Activated CD4-positive, alpha-beta T cell treated with anti-CD3 and anti-CD28 coated beads, Interleukin-2, amount 50 U/mL, for 48 hours (primary cell): ENCODE data around the gene PLCH1.

ENCODE experiments used
- DNase-seq, 2 experiments: peaks; one replicate each; pipeline ENCODE4 v3.0.0-alpha.2; 2020

Gene PLCH1

DNA sequence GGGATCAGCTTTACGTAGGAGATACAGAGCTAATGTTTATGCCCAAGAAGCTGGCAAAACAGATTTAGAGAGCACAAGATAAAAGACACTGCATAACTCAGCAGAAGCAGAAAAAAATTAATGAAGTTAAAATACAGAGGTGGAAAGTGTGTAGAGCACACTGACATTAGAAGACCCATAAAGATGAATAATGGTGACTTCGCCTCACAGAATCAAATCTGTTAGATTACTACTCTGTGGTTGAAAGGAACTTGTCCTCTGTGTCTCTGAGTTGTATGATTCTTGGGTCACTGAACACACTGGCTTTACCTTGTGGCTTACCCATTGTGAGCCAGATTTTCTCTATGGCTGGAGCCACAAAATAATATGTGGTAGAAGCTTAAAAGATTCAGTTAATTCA, 224.4 kb downstream of the PLCH1 start:
- DNase-seq = no peak

DNA sequence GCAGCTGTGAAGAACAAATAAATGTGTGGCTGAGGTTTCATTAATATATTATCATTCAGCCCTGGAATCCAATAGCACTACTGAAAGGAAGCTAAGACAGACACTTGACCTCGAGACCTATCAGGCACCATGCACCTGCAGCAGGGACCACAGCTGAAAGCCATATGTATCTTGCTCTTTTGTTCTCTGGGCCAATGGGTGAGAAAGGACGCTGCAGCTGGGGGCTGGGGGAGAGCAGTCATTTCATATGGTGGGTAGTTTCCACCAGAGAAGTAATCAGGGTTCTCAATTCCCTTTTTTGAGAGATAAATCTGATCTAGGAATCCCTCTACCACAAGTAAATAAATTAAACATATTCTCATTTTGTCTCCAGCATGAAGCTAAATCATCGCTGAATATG, 225.8 kb downstream of the PLCH1 start:
- no peak for DNase-seq

DNA sequence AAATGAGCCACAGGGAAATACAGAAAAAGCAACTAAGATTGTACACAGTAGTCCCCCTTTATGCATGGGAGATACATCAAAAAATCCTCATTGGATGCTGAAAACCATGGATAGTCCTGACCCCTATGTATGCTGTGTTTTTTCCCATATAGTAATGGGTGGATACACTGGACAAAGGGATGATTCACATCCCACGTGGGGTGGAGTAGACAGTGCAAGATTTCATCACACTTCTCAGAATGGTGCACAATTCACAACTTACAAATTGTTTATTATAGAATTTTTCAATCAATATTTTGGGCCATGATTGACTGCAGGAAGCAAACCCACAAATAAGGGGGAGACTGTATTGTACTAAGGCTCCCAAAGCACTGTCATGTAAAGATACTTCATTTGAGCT, 227.0 kb downstream of the PLCH1 start:
- no peak for DNase-seq

DNA sequence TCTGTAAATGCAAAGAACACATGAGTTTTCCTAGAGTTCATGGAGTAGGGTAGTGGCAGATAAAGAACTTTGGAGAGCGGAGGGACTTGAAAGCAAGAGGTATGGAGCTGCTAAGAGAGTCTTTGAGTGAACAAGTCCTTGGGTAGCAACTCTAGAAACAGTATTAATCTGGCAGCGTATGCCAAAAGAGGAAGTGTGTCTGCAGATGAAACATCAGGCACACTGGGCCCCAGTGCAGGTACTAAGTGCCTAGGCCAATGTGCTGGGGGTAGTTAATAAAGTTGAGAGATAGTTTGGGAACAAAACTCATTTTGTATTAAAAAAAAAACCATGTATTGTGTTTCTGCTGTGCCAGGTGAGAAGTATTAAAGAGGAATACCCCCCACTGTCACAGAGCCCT, 228.4 kb downstream of the PLCH1 start:
- no peak for DNase-seq

DNA sequence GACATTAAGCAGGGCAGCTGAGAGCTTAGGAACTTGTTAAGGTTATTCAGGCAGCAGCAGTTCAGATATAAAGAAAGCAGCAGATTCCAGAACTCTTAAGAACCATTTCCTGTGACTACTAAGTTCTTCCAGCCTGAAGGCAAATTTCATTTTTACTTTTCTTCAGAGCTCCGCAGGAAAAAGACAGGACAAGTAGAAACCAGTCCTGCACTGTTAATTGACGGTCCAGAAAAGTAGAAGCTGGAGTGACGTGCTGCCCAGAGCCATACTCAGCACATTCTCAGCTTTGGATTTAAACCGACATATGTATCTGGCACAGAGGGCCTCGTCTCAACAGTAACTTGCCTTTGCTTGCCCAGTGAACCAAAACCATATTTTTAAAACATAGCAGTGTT, 232.0 kb downstream of the PLCH1 start:
- no peak for DNase-seq

DNA sequence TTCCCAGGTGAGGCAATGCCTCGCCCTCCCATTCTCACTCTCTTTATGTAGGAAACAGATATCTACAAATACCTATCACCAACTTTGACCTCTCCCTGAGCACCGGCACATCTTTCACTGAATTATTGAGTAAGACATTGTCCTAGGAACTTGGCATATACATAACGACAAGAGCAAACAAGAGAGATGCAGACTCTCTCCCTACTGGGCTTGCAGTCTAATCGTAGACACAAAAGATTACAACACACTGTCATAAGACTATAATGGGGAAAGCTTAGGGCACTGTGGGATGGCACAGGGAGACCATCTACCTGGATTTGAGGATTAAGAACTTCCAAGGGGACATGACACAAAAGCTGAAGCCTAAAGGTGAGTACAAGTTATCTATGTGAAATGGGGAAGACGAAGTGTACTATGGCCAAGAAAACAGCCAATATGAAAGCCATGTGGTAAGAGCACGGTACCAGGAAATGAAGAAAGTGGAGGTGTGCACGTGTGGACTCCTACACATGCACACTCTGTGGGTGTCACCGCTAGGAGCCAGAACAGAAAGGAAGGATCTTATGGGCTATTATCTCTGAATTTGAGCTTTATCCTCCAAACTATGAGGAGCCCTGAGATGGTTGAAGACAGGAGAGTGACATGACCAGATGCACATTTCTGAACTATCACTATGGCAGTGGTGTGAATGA, 232.6 kb downstream of the PLCH1 start:
- no peak for DNase-seq

DNA sequence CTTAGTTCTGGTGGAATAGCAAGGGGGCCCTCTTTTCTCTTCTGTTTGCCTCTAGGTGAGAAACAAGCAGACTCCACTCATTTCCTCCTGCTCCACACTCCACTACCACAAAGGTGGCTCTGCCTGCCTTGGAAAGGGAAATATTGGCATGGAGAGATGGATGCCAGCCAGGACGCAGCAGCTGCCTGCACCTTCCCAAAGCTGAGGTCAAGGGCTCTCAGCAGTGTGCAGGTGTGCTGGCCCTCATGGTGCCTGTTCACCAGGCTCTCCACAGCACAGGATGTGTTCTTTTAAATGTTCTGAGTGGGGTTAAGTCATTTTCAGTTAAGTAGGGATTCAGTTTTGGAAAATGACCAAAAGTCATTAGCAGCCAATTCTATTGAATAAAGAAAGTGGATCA, 240.2 kb downstream of the PLCH1 start:
- DNase-seq = no peak

DNA sequence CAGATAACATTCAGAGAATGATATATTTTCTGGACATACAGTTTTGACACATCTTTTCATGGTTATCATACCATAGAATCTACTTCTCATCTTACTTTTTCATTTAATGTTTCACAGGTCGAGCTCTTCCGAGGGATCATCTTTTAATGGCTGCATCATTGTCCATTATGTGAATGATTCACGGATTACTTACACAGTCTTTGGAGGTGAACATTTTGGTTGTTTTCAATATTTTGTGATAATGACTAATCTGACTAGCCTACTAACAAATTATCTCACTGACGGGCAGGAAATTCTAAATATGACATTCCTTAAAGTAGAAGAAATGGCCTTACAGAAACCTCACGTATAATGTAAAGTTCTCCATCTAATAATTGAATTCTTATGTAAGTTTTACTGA, 242.2 kb downstream of the PLCH1 start:
- no peak for DNase-seq

DNA sequence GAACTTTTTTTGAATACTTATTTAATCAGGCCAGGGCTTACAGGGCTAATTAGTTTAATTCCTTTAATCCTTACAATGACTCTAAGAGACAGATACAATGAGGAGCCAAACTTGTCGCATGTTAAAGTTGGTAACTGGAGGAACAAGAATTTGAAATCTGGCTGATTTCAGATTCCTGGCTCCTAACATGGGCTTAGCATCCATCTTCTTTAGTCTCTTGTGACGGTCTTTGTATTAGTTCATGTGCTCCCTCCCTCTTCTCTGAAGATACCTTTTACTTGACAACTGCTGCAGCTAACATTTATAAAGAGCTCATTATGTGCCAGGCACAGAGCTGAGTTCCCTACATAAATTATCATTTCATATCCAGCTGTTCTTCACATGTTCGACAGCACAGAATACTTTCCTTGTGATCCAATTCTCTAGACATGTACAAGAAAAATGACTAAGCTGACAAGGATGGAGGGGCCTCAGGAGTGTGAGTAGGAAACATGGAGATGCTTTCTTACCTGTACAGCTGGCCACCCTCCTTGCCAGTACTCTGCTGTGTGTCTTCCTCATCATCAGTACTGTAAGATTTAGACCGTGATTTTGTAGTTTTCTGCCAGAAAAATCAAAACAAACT, 244.6 kb downstream of the PLCH1 start:
- no peak for DNase-seq

DNA sequence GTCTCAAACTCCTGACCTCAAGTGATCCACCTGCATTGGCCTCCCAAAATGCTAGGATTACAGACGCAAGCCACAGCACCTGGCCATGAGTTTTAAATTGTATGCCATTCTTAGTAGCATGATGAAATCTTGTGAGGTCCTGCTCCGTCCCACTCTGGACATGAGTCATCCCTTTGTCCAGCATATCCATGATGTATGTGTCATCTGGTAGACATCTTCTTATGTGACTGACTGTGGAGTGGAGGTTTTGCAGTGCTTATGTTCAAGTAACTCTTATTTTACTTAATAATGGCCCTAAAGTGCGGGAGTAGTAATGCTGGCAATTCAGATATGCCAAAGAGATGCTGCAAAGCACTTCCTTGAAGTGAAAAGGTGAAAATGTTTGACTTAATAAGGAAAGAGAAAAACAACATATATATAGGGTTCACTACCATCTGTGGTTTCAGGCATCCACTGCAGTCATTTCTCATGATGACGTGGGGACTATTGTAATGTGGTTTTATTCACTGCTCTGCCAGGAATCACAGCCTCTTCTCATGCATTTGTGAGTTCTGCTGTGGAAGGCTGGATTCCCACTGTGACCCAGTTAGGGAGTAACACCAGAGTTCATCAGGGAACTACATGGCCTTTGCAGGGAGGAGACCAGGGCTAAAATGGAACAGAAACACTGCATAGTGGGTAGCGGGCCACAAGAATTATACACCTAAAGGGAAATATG, 246.8 kb downstream of the PLCH1 start:
- no peak for DNase-seq

DNA sequence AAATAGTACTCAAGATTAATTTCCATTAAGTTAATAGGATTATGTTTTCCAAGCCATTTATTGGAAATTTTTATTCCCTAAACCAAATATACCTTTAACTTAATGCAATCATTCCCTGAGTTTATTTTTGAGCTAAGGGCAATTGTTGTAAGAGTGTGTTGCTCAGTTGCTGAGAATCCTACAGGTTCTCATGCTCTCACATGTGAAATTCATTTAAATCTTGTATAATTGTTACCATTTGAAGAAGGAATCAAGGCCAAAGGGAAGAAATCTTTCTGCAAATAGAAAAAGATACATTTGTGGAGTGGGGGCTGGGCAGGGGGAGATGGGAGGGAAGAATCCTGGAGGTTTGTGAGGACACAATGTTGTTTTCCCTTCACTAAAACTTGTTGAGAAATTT, 248.7 kb downstream of the PLCH1 start:
- DNase-seq = no peak

DNA sequence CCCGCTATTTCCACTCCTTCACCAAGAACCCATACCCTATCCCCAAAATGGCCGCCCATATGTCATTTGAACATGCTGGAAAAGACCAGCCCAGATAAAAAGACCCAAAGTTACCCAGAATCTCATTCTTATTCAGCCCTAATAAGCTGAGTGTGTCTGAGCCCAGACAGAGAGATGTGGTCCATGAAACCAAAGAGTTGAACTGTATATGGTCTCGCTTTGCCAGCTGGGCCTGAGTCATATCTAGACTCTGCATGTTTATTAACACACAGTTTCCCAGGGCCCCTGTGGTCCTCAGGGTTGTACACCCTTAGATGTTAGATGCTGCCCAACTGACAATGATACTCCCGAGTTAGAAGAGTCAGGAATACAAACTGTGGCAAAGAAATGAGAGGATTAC, 249.5 kb downstream of the PLCH1 start:
- DNase-seq = no peak

DNA sequence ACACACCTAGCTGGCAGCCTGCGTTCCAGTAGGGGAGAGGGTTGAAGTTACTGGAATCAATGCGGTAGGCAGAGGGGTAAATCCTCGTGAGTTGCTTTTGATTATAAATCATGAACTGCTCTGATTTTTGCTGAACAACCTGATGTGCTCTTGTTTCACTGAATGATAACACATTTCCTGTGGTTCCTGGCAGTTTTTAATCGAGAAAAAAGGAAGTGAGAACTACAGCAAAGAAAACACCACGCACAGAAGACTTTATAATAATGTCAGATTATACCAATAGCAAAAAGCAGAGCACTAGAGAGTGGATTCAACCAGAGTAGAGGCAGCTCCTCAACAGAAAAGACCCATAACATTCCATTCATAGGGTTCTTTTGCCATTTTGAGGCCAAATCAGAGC, 250.5 kb downstream of the PLCH1 start:
- DNase-seq = no peak

DNA sequence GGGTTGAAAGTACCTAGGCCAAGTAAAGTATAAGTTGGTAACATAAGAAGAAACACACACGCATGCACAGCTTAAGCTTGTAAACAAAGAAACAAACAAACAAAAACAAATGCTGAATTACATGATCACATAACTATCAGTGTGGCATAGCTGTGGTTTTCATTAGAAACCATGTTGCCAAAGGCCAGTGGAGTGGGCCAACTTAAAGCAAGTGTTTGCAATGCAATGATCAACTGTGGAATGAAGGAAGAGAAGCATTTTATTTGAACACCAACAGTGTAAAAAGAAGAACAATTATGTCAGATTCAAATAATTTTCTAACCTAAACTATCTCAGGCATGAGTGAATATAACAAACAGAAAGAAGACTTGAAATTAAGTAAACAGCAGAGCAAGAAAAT, 252.0 kb downstream of the PLCH1 start:
- no peak for DNase-seq

DNA sequence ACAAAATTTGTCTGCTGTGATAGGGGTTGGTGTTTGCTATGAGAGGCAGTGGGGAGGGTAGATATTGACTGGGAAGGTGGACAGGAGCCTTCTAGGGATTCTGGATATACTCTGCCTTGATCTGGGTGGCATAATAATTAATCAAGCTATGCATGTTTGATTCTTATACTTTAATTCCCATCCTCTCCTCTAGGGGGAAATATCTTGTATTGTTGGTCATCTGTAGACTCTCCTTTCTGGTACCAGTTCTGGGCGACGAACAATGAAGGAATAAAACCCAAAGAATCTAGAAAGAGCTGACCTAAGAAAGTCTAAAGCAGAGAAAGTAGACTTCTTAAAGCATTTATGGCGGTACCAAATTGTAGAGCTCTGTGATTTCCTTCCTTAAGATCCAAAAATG, 253.2 kb downstream of the PLCH1 start:
- DNase-seq = no peak

DNA sequence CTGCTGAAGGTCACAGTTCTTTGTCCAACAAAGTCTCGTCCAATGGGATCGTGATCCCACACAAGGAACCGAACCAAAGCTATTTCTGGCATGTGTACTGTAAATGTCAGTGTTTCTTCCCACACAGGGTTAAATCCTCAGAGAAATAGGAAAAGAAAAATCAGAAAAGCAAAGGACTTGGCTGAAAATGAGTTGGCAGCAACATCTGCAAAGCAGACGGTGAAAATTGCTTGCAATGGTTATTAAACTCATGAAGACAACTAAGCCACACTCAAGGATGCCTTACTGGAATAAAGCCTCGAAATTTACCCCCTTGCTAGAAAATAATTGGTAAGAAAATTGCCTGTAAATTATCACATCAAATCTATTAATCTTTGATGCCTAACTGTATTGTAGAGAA, 256.2 kb downstream of the PLCH1 start:
- DNase-seq = no peak

DNA sequence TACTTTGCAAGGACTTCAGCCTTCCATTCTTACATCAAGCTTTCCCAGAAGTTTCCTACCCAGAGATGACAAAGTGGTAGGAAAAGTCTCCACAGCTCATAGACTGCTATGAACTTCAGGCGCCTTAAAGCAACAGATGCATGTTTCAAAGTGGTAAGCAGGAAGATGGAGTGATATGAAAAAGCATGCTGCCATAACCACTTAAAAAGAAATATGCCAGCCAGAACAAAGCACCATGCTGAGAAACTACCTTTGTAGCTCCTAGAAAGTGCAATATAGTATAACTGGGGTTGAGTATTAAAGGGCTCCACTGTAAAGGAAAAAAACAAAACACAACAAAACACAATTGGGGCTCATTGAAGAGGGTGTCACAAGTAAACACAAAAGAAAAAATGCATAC, 259.0 kb downstream of the PLCH1 start:
- DNase-seq = no peak

DNA sequence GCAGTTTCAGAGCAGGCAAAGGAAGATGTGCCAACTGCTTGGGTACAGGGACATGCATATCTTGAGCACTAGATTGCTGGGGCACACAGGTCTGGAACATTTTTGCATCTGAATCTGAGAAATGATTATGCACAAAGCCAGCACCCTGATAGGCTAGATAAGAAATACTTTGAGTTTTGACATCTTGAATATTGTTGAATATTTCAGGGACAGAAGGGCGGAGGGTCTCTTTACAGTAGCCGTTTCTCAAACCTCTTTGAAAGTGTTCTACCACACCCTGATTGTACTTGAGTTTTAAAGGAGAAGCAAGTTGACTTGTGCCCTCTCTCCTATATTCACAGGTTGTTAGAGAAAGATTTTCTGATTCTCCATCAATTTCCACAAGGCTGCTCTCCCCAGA, 263.3 kb downstream of the PLCH1 start:
- DNase-seq = no peak

DNA sequence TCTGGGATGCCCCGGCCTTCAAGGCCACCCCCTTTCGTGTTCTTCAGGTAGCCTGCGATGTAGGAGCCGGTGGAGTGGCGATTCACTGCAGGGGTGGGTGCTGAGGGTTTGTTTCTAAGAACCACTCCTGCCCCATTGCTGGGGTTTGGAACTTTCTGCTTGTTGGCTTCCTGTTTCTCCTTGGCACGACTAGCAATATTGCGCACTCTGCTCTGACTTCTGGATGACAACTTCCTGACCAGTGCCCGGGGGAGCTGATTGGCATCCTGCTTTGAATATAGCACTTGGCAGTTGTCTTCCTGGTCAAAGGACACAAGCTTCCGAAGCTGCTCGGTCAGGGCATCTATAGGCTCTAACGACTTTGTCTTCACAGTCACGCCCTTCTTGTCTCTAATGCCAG, 263.8 kb downstream of the PLCH1 start:
- no peak for DNase-seq

DNA sequence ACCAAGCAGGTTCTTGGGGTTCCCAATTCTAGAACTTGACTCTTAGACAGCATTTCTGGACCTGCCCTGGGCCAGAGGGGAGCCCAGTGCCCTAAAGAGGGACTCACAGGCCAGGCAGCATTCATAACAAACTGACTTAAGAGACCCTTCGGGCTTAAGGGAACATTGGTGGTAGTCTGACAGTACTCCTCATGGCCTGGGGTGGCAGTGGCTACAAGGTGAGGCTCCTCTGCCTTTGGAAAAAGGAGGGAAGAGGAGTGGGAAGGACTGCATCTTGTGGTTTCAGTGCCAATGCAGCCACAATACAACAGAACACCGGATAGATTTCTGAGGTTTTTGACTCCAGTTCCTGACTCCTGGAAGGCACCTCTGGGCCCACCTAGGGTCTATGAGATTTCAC, 279.2 kb downstream of the PLCH1 start:
- no peak for DNase-seq

DNA sequence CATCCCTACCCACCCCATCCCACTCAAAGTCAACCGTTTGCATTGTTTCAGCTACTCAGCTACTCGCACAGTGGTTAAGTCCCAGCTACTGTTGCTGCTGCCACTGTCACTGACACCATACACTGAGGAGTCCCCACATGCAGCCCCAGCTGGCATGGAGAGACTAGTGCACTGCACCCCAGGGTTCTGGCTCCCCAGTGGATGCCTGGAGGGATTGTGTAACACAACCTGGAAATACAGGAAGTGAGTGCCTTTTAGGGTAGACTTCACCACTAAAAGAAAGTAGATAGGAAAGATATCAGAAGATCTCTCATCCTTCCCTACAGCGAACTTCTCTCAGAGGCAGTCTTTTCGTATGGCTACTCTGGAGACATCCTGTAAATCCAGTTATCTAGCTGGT, 282.2 kb downstream of the PLCH1 start:
- no peak for DNase-seq

DNA sequence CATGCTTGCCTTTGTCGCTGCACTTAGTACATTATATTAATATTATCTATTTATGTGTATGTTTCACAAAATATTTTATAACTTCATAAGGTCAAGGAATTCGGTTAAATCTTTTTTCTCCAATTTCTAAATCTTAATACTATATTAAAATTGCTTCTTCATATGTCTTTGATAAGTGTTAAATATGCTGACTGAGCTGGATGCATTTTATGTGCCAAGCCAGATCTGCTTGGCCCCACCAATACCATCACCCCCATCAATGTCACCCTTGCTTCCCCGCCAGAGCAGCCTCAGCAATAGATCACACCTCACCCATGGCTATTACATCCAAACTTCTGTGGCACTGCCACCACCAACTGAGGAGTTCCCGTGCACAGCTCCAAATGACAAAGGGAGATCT, 287.3 kb downstream of the PLCH1 start:
- DNase-seq = no peak

DNA sequence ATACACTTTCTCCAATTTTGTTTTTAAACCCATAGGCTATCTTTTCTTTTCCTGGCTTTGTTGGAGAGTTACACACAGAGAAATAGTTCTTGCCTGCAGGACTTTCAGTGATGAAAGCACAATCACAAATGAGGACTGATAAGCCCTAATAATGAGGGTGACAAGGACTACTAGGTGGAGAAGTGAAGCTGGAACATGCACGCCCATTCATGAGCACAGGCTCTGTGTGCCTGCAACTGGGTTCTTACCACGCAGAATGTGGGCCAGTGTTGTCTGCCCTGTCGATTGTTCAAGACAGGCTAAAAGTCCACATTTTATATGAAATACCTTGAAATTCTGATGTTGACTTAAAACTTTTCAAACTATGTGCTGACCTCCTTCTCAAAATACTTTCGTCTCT, 289.1 kb downstream of the PLCH1 start:
- DNase-seq = no peak

DNA sequence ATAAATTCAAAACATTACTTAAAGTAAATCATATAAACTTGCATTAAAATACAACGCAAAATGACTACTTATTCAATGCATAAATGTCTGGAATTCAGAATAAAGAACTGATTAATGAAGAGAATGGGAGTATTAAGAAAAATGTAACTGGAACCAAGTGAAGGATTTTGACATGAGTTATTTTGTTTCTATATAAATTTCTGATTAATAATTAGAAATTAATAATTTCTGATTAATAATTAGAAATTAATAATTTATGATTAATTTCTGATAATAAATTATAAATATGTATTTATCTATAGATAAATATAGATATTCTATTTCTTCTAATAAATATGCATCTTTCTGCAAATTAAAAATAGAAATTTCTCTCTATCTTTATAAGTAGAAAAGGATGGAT, 291.4 kb downstream of the PLCH1 start:
- DNase-seq = no peak
